Activated CD8-positive, alpha-beta memory T cell treated with anti-CD3 and anti-CD28 coated beads for 24 hours (primary cell): ENCODE results near the gene MCTP1.
"Not testable (repeated sequence)": the region's sequence is repeated elsewhere in the genome, so short reads cannot be mapped to it uniquely, and the experiment has no call there.

Experiments
- DNase-seq: peaks from one replicate; pipeline ENCODE4 v3.0.0-alpha.2; 2020

MCTP1 gene

DNA sequence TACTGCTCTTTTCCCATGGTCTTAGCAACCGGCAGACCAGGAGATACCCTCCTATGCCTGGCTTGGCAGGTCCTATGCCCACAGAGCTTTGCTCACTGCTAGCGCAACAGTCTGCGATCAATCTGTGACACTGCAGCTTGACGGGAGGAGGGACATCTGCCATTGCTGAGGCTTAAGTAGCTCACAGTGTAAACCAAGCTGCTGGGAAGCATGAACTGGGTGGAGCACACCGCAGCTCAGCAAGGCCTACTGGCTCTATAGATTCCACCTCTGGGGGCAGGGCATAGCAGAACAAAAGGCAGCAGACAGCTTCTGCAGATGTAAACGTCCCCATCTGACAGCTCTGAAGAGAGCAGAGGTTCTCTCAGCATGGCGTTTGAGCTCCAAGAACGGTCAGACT is 40.4 kb downstream of the MCTP1 start:
- DNase-seq: no peak

DNA sequence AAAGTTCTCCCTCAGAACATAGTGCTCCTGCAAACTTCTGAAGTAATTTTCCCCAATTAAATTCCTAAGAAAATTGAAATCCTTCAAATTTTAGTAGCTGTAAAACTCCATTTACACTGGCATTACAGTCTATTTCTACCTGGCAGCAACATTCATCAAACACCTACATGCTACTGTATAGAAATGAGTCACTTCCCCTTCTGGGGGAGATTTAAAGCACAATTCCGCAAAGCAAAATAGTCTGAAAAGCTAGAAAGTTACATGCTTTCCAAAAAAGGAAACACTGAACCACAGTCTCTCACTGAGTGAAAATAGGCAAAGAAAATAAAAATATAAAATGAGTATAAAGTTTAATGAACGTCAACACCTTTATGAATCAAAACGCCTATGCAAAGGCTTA is 43.3 kb downstream of the MCTP1 start:
- no peak for DNase-seq

DNA sequence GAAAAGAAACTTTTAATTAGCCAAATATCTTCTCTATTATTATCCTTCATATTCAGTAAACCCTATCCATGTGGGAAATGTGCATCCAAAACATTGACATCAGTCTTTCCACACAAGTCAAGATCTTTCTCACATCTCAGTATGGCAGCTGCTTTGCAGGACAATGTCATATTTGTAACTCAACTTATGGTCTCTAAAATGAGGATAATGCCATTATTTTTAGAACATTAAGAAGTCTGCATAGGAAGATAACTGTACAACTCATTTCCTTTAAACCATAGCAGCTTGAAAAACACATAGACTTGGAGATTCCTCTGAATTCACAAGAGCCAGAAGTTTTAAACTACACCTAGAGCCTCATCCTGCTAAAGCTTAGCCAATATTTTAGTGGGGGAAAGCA is 43.7 kb downstream of the MCTP1 start:
- no peak for DNase-seq

DNA sequence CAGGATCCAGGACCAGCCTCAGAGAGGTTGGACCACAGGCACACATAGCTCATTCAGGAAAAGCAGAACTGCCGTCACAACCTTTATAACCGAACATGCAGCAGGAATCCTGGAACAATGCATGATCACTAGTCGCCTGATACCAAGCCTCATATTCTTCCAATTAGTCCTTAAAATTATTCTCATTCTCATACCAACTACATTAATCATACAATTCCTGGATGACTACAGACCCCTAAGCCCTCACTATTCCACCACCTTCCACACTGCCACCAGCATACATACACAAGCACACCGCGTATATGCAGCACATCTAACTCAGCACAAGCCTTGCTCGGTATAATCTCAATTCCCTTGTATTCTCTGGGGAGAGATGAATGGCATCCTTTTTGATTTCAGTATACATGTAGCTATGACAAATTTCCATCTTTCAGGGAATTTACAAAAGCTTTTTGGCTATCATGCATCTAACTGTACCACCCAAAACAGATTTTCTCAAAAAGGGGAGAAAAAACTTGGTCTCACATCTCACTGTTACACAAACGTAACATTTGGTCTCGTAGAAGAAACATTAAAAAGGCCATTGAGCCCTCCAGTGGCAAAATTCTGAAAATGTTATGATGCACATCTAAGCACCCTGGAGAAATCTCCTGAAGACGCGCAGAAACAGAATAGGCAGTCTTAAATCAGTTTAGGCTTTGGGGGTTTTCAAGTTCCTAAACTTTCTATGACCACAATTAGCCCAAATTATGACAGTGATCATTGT is 46.2 kb downstream of the MCTP1 start:
- no peak for DNase-seq

DNA sequence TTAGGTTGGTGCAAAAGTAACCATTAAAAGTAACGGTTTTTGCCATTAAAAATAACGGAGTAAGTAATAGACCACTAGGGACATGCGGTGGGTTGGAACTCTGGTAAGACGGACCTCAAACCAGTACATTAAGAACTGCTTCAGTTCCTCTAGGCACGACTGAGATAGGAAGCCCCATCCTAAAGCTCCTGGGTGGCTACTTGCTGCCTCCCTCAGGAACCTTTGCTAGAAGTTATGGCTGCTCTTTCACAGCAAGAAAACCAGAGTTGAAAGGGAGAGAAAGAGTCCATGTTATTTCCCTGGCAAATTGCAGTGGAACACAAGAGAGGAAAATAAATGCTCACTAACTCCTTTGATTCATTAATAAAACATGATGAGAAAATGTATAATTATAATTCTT is 47.6 kb downstream of the MCTP1 start:
- DNase-seq: no peak

DNA sequence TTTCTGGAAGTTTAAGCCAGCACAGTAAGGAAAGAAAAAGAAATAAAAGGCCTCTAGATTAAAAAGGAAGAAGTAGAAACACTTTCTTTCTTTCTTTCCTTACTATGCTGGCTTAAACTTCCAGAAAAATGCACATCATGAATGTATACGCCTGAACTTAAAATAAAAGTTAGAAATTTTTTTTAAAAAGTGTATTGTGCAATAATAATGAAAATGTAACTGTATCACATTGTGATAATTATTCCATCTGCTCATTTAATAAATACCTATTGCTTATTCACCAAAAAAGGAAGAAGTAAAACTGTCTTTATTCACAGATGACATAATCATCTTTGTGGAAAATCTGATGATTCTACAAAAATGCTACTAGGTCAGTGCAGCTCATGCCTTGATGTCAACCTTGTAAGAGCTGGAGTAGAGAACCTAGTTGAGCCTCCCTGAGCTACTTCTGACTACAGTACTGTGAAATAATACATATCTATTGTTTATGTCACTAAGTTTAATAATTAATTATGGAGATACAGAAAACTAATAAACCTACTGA is 49.4 kb downstream of the MCTP1 start:
- no peak for DNase-seq

DNA sequence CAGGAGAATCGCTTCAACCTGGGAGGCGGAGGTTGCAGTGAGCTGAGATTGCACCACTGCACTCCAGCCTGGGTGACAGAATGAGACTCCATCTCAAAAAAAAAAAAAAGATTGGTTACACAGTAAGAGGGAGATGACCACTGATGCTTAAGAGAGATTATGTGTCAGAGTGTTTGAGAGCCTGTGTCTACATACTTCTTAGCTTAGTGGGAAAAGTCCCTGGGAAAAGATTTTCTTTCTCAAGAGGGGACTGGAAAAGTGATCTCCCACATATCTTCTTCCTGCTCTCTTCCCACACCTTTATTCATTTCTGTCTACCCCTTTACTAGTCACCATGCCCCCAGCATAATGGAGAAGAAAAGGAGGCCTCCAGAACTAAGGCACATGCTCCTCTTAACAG is 55.2 kb downstream of the MCTP1 start:
- DNase-seq: no peak

DNA sequence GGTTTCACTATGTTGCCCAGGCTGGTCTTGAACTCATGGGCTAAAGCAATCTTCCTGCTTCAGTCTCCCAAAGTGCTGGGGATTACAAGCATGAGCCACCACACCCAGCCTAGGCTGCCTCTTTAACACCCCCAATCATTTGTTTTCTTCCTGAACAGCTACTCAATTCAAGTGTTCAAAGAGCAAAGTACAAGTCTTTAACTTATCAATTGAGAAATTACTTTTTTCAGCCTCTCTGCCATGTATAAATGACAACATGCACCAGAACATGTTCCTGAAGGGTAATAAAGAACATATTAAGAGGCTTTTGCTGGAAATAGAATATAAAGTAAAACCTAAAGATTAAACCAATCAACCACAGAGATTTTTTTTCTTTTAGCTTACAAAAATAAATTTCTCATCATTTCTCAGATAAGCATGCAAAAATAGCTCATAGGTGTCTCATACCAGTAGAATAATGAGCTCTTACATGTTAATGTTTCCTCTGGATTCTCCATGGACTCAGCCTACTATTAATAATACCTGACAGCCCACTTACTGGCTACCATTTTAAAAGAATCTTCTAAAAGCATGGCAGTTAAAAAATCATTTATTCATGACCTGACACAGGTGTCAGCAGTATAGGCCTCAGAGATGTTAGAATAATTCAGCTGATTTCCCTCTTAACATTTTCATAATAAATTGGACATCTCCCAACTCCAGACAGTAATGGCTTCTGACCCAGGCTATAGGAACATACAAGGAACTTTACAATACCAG is 60.0 kb downstream of the MCTP1 start:
- no peak for DNase-seq

DNA sequence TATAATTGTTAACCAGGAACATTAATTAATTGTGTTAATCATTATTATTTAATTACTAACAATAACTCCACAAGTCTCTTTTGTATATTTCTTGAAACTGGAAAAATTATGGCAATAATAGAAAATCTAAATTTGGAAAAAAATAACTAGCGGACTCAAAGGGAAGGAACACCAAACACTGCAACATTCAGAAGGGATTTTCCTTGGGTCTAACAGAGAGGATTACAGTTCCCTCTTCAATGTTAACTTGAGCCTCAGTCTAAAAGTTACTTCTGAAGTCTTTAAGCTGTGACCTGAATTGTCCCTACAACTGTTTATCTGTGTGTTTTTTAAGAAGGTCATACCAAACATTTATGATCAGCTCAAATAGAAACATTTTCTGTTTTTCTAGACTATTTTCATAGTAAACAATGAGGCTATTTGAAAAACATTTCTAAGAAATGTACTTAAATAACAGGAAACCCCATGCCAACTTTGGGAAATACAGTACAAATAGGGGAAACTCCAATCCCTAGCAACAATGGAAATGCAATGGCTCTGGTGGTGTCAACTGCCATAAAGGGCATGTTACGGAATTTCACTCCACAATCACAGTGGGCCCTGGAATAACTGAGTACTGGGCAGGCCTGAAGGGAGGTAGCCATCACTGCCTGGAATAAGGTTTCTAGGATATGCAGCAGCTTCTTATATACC is 61.2 kb downstream of the MCTP1 start:
- DNase-seq: no peak

DNA sequence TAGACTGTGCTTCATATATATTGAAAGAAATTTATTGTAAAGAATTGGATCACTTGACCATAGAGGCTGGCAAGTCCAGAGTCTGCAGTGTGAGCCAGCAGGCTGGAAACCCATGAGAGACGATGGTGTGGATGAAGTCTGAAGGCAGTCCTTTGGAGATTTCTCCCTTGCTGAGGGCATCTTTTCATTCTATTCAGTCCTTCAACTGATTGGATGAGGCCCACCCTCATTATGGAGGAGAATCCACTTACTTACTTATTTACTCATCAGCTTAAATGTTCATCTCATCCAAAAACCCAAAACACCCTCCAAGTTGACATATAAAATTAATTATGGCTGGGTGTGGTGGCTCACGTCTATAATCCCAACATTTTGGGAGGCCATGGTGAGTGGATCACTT is 62.1 kb downstream of the MCTP1 start:
- DNase-seq: no peak

DNA sequence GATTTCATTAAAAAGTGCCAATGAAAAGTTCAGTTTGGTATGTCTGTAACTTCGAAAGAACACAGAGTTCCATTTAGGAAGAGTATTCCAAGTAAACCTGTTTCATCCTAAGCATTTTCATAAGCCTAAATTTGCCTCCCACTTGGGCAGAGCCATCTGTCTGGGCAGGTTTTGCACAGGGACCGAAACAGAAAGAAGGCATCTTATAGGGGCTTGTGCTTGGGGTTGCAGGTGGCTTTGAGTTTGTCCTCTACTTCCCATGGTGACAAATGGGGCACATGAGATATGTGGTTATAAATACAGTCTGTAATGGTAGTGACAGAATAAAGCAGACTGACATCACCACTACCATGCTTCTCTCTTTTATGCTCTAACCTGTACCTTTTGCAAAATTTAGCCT is 63.7 kb downstream of the MCTP1 start:
- DNase-seq: no peak

DNA sequence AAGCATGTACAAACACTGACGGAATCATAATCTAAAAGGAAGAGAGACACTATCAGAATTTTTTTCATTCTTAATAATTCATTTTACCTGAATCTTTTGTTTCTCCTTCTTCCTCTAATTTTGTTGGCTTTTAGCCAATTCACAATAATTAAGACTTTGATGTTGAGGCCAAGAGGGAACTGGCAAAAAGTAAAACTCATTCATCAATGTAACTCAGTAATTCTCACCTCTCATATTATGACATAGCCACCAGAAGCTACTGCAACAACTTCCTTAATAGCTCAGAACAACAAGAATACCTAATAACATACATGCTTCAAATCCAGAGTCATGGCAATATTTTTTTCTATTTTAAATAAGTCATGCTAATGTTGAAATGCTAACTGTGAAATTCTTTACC is 64.5 kb downstream of the MCTP1 start:
- no peak for DNase-seq

DNA sequence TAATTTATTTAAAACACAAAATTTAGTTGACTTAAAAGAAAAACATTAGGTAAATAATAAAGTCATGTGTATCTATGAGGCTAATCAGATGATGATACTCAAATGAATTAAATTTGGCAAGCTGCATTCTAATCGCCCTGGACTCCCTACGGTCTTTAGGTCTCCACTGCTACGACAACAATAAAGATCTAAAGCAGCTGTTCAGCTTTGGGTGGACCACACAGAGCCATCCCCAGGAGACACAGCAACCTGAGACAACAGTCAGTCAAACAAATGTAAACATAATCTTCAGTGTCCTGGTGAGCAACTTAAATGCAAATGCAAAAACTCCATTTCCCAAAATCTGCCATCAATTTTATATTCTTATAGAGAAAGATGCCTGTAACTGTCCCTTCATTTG is 65.5 kb downstream of the MCTP1 start:
- DNase-seq: no peak

DNA sequence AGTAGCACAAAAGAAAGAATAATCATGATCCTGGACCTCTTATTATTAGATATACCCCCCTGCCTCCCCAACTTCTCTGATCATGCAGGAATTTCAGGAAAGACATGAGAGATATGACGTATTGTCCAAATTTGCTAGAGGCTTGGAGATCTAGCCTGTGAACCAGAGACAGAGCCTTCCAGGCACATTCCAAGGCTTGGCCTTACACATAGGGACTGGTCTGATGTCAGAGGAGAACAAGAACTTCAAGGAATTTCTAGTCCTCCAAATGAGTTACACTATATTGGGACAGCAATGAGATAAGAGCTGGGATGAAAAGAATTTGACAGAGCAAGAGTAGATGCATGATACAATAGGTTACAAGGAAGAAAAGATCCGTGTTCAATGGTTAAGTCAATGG is 67.0 kb downstream of the MCTP1 start:
- DNase-seq: no peak

DNA sequence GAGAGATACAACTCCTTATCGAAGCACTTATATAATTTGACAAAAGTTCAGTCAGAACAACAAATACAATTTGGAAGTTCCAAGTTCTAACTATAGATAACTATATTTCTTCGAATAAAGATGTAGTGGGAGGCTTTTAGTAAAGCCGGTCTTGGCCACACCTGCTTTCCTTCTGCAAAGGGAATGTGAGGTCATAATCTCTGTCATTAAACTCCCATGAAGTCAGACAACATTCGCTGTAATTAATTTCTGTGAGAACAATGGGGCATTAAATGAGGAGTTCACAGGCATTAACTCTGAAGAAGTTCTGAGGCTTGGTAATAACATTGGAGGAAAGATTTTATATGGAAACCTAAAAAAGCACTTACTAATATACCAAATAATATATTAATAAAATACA is 67.5 kb downstream of the MCTP1 start:
- DNase-seq: no peak

DNA sequence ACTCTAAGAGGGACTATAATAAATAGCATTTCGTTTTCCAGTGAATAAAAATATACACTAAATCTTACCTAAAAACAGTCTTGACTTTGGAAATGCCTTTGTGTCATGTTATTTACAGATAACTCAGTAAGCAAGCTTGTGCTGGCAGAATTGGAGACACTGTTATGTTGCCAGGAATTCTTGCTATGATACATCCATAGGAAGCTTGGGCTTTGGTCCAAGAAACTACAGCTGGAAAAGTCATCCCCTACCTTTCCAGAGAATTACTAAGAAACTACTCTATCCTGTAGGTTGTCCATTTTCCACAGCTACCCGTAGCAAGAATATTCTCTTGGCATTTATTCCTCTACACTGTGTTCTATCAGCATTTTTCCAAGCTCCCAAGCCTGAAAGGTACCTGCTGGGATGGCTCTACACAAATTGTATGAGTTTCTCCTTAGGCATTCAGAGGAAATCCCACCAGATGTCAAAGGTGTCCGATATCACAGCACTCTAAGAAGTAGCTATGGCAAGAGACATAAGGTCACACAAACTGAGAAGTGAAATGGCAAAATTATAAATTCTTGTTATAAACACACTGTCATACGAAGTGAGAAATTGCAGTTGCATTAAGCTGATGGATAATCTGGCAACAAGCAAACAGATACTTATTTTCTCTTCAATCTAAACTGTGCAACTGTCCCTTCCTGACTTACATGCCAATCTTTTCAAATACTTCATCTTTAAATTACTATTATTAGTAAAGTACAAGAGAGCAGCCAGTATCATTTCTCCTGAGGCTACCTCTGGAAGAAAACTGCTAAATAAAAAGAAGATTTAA is 68.5 kb downstream of the MCTP1 start:
- no peak for DNase-seq

DNA sequence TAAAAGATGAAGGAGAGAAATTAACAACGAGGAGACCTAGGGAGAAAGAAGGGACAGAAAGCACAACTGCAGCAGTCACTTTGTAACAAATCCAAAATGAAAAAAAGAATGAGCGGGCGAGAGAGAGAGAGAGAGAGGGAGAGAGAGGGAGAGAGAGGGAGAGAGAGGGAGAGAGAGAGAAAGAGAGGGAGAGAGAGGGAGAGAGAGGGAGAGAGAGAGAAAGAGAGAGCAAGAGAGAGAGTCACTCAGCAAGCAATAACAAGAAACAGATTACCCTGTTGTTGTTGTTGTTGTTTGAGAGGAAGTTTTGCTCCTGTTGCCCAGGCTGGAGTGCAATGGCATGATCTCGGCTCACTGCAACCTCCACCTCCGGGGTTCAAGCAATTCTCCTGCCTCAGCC is 77.1 kb downstream of the MCTP1 start:
- DNase-seq: not testable (repeated sequence)

DNA sequence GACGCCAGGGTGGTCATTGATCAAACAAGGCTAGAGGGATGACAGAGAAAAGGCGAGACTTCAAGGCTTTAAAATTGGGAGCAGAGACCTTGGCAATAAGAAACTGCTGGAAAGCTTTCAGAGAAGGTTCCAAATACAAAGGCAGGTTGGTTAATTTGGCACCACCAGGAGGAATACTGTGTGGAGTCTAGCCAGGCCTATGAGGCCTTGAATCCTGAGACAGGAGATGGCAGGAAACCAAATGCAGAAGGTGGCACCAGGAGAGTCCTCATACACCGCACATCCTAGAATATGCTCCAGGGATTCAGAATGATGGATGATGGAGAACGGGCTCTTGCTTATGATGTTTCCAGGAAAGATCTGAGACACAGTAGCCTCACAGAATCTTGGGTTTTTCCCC is 90.0 kb downstream of the MCTP1 start:
- no peak for DNase-seq

DNA sequence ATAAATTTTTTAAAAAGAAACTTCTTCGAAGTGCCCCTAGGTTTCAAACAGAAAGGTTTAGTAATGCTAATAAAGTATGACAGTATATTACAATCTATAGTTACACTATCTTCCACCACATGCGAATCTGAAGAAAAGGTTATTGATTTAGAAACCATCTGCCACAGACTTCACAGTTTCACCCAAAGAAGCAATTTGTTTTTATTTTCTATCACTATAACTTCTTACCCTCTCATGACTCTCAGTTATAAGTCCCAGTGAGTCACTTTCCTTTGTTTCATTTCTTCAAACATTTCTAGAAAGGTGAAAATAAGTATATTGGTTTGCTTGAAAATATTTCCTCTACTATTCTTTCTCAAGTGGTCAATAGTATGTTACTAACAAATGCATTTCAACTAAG is 93.6 kb downstream of the MCTP1 start:
- no peak for DNase-seq

DNA sequence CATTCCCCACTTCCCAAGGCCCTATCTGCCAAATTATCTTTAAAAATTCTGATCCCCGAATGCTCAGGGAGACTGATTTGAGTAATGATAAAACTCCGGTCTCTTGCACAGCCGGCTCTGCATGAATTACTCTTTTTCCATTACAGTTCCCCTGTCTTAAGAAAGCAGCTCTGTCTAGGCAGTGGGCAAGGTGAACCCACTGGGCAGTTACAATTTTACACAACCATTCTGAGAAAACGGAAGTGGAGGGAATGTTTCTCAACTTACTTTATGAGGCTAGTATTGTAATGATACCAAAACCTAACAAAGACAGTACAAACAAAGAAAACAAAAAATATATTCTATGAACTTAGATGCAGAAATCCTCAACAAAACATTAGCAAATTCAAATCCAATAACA is 100.0 kb downstream of the MCTP1 start:
- no peak for DNase-seq

DNA sequence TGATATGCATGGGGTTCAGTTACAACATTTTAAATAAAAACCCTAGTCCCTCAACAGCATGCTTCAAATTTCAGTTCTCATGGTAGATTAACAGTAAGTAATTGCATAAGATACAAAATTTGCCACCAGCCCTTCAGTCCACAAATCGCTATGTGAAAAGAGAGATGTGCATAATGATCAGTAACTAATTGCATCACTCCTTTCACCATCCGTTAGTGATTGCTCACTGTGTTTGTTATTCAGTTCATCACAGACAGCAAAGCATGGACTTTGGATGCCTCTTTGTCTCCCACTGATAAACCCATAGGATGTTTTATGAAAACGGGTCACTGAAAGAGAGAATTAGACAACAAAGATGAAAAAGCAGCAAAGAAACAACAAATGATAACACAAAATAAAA is 103.2 kb downstream of the MCTP1 start:
- no peak for DNase-seq

DNA sequence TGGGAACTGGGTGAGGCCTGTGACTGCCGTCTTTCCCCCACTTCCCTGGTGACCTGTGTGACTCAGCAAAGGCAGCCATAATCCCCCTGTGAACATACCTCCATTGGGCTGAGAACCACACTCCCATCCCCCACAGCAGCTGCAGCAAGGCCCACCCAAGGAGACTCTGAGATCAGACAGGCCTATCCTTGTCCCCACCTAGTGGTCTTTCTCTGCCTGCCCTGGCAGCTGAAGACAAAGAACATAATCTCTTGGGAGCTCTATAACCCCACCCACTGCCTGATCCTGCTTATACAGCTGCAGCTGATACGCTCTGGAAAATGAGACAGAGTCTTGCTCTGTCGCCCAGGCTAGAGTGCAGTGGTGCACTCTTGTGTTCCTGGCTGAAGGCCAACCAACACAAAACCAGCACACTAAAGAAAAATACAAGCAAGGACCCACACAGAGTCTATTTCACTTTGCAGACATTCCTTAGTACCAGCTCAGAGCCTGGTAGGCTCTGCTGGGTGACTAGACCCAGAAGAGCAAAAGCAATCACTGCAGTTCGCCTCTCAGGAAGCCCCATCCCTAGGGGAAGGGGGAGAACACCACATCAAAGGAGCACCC is 106.7 kb downstream of the MCTP1 start:
- no peak for DNase-seq

DNA sequence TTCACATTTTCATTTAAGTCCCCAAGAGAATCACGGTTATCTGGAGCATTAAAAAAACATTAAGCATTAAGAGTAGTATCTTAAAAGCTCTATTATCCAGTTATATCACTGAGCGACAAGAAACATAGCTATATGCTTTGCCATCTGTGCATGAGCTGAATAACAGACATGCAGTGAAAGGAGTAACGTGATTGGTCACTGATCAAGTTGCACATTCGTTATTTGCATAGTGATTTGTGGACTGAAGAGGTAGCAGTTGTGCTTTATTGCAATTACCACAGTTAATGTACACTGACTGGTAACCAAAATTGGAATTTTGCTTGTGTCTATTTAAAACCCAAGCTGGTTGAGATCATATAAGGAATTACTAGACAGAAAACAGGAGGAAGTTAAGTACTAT is 107.4 kb downstream of the MCTP1 start:
- DNase-seq: no peak
